GM18498 (cell line): ENCODE results near the gene RTKN.
A peak's percentile ranks its signal among the peaks of the same experiment; 100 is the strongest.
"Not testable (repeated sequence)": the region's sequence is repeated elsewhere in the genome, so short reads cannot be mapped to it uniquely, and the experiment has no call there.

Experiments used
- ATAC-seq: cut with Tn5 transposase; IDR thresholded peaks from one replicate; pipeline ENCODE4 v1.9.1; 2021; ENCODE audit warnings: mild to moderate bottlenecking, moderate library complexity; ENCODE audit not compliant: unreplicated experiment

RTKN gene, protein sequence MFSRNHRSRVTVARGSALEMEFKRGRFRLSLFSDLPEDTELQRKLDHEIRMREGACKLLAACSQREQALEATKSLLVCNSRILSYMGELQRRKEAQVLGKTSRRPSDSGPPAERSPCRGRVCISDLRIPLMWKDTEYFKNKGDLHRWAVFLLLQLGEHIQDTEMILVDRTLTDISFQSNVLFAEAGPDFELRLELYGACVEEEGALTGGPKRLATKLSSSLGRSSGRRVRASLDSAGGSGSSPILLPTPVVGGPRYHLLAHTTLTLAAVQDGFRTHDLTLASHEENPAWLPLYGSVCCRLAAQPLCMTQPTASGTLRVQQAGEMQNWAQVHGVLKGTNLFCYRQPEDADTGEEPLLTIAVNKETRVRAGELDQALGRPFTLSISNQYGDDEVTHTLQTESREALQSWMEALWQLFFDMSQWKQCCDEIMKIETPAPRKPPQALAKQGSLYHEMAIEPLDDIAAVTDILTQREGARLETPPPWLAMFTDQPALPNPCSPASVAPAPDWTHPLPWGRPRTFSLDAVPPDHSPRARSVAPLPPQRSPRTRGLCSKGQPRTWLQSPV

DNA sequence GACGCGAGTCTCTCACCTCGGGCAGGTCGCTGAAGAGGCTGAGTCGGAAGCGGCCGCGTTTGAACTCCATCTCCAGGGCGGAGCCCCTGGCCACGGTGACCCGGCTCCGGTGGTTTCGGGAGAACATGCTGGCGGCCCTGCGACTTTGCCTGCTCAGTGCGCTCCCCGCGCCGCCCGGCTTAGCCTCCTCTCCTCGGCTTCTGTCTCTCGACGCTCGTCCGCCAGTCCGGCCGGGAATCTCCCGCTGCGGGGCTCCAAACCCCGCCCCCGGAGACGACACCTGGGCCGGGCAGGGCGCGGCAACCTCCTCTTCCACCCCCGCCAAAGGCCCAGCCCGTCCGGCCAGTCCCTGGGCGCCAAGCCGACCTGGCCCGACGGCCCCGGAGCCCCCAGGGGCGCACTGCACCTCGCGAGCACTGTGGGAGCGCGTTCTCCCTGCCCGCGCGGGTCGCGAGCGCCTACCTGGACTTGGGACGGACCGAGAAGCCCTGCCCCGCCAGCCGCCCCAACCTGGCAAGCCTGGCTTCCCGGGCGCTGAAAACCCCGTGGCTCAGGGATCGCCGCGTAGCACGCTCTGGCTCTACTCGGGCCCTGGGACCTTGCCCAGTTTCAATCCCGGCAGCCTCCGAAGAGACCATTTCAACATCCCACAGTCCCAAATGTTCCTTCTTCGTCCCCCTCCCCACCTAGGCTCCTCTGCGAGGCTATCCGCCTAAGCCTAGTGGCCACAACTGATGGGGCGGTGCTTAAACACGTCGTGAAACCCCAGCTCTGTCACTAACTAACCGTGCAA lies at the start of gene RTKN:
RTKN (minus strand) TSS at position 248 of the 793 bp plus-strand sequence; CDS start at position 127, 121 bp downstream.
- no peak for ATAC-seq

DNA sequence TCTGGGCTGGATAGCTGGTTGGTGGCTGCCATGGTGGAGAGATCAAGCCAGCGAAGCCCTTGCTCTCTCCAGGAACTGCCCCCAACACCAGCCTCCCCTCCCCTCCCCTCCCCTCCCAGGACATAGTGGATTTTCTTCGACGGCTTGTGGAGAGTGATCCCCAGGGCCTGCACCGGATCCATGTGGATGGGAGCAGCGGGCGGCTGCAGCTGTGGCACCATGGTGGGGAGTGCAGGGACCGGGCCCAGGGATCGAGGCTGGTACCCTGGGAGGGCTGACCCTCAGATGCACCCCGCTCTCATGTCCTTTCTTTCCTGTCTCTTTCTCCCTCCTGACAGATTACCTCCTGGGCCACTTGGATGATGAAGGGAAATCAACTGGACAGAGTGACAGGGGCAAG lies 48.2 kb upstream of the RTKN start:
- ATAC-seq, result no peak

DNA sequence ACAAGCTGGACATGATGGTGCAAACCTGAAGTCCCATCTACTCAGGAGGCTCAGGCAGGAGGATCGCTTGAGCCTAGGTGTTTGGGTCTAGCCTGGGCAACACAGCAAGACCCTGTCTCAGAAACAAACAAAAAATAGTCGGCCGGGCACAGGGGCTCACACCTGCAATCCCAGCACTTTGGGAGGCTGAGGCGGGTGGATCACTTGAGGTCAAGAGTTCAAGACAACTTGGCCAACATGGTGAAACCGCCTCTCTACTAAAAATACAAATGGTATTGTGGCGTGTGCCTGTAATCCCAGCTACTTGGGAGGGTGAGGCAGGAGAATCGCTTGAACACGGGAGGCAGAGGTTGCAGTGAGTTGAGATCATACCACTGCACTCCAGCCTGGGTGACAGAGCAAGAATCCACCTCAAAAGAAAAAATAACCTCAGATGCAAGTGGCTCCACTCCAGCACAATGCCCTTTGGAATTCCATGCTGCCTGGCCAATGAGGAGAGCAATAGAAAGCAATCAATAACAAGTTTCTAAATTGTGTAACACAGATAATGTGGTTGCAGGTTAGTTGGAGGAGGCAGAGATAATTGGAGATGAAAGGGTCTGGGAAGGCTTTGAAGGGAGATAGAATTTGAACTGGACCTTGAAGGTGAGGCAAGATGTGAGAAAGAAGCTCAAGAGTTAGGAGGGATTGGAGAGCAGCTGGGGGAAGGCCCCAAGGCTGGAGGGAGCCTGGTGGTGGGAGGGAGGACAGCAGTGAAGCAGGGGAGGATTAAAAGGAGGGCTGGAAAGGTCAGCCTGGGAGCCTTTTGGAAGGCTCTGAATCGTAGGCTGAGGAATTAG lies 47.1 kb upstream of the RTKN start:
- no peak for ATAC-seq

DNA sequence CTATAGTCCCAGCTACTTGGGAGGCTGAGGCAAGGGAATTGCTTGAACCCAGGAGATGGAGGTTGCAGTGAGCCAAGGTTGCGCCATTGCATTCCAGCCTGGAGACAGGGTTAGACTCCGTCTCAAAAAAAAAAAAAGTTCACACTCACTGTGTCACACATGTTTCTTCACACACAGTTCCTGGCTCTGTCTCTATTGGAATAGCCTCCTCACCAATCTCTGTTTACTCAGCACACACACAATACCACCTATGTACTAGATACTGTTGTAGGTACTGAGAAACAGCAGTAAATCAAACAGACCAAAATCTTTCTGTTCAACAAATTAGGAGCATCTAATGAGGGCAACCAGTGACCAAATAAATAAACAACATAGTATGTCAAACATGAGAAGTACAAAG lies 44.4 kb upstream of the RTKN start:
- no peak for ATAC-seq

DNA sequence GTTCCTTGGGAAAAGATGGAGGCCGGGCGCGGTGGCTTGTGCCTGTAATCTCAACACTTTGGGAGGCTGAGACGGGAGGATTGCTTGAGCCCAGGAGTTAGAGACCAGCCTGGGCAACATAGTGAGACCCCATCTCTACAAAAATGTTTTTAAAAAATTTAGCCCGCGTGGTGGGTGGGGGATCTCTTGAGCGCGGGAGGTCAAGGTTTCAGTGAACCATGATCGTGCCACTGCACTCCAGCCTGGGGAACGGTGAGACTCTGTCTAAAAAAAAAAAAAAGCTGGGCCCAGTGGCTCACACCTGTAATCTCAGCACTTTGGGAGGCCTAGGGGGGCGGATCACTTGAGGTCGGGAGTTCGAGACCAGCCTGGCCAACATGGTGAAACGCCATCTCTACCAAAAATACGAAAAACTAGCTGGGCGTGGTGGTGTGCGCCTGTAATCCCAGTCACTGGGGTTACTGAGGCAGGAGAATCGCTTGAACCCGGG lies 42.0 kb upstream of the RTKN start:
- ATAC-seq, result not testable (repeated sequence)

DNA sequence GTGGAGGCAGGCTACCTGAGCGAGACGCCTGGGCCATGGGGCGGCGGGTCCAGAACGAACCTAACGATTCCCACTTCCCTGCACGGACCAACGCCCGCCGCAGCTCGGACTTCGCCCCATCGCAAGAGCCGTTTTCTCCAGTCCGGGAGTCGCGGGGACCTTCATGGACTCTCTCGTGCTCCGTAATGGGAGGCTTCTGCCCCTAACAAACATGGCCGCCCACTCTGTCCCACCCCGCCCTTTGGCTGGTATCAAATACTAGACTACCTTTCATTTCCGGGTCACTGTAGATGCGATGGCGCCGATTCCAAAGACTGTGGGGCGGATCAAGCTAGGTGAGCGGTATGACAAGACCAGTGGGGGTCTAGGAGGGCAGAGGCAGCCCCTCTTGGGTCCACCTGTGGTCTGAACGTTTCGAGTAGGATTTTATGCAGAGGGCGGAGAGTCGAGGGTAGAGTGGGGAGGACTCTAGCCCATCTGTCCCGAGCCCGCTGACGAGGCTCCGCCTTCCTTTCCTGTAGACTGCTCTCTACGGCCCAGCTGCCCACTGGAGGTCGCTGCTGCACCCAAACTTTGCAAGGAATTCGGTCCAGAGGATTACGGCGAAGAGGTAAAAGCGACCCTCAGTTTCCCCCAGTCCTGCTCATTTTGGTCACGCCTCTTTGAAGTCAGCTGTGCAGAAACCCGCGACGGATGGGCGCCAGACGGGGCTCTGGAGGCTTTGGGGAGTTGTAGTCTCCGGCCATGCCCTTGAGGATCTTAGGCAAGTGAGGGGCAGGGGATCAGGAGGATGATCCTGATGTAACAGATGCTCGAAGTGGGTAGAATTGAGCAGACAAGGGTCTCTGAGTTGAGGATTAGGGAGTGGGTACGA lies 41.3 kb upstream of the RTKN start, which contains the start of the genes CCDC142 and TTC31:
CCDC142 (minus strand) TSS at position 198 of the 874 bp plus-strand sequence; CDS start at position 37, 161 bp downstream.
TTC31 (plus strand) TSS at position 281 of the 874 bp plus-strand sequence; CDS start at position 296, 15 bp downstream.
- peak; percentile 90 for ATAC-seq

DNA sequence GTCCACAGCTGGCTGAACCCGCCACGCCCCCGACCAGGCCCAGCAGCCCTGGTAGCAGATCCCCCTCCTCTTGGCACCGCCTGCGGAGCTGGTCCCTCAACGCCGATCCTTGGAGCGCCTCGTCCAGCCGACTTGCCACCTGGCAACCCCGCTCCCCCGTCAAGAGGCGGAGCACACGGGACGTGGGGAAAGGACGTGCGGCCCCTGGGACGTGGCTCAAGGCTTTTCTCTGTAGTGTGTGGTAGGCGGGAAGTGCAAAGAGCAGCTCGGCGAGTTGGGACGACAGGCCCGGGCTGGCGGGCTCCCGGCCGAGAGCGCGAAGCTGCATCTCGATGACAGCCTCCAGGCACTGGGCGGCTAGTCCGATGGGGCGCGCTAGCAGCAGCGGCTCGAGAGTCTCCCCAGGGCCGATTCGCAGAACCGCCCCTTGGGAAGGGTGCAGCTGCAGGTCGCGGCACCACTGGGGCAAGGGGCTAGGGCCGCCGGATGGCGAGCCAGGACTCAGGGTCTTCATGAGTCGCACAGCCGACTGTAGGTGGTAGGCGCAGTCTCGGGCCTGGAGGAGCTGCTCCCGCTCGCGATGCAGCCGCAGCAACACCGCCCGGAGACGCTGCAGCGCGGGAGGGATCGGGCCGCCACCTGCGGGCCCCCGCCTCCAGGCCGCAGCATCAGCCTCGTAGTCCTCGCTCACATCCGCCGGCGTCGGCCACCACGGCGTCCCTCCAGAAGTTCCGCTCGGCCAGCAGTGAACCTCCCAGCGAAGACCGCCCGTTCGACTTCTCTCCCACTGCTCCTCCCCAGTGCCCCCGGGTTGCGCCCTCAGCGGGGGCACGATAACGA lies 40.4 kb upstream of the RTKN start:
- ATAC-seq, result peak; percentile 41

DNA sequence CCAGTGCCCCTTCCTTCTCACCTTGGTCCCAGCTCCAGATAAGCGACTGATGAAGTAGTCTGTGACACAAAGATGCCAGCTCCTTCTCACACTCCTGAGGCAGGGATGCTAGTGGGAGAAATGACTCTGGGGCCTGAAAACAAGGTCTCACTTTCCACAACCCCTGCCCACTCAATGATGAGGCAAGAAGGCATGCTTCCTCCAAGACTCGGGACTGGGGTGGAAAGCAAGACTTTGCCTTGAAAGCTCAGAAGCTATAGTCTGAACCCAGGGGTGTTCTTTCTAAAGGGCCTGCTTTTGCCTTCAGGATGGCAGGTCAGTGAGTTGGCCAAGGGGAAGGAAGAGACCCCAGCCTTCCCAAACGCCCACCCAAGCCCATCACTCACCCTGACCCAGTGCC lies 39.7 kb upstream of the RTKN start:
- ATAC-seq, result no peak

DNA sequence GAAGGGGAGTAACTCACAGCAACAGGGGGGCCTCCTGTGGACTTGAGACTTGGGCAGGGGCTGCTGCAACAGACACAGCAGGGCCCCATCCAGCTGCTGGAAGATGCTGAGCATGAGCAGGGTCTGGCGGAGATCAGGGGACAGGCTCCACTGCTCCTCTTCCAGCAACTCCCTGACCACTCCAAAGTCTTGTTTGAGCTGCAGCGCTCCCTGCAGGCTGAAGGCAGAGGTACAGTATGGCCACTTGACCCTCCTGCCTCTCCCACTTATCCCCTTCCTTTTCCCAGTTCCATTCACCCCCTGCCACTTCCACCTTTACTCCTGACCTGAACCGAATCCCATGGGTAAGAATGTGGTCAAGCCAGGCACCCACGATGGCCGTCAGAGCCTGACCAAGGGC lies 33.2 kb upstream of the RTKN start:
- ATAC-seq, result no peak

DNA sequence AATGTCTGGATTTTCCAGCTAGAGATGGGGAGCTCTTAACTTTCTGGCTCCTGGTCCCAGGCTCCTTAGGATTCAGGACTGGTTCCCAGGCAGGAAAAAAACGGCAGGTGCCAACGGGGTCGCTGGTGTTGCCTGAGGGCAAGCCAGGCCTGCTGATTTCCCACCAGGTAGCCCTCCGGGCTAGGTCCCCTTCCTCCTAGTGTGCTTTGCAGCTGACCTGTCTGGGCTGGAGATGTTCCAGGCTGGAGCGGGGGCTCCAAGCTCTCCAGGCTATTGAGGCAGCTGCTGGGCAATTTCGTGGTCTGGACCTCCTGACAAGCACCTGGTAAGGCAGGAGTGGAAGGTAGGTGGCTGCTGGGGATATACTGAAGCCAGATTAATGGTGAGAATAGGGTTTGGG lies 32.7 kb upstream of the RTKN start:
- no peak for ATAC-seq

DNA sequence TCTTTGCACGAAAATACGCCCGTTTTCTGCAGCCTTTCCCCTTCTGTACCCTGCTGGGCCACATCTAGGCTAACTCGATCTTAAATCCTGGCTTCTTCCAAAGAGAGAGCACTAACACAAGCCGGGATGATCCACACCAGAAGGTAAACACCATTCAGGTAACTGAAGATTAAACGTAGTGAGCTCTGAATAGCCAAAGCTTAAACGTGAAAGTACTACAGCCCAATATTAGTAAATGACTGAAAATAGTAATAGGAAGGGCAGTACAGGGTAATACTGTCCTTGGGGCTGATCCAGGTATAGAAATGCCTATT lies 31.2 kb upstream of the RTKN start:
- ATAC-seq, result no peak

DNA sequence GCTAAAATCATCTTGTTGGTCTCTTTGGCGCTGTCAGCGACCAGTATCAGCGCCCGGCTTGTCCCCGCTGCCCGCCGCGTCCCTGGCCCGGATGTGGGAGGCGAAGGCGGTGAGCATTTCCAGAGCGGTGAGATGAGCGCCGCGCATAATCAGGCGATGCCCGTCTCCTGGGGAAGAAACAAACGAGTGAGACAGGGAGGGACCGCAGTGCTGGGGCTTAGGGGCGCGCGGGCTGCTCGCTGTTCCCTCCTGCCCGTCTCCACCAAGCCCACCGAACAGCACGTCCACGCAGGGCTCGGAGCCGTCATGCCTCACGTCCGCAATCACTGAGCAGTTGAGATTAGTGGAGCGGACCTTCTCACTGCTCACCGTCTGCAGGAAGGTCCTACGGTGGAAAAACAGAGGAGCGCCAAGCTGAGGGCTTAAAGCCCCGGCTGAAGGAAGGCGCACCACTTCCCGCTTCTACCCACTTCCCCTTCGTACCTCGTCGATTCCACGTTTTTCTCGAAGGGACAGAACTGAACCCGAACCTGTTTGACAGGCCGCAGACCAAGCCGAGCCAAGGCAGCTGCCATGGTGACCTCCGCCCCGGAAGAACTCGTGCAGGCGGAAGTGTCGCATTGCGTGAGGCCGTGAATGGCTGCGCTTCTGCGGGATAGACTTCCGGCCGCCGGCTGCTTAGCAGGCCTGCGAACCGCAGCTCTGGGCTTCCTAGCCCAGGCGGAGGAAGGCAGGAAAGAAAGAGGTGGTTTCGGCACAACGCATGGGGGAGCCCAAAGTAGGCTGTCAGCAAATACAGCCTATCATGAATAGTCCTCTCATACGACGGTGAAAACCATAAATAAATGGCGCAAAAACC lies 30.6 kb upstream of the RTKN start, which contains the start of gene MRPL53:
MRPL53 (minus strand) TSS at position 595 of the 859 bp plus-strand sequence; CDS start at position 575, 20 bp downstream.
- peak; percentile 87 for ATAC-seq

DNA sequence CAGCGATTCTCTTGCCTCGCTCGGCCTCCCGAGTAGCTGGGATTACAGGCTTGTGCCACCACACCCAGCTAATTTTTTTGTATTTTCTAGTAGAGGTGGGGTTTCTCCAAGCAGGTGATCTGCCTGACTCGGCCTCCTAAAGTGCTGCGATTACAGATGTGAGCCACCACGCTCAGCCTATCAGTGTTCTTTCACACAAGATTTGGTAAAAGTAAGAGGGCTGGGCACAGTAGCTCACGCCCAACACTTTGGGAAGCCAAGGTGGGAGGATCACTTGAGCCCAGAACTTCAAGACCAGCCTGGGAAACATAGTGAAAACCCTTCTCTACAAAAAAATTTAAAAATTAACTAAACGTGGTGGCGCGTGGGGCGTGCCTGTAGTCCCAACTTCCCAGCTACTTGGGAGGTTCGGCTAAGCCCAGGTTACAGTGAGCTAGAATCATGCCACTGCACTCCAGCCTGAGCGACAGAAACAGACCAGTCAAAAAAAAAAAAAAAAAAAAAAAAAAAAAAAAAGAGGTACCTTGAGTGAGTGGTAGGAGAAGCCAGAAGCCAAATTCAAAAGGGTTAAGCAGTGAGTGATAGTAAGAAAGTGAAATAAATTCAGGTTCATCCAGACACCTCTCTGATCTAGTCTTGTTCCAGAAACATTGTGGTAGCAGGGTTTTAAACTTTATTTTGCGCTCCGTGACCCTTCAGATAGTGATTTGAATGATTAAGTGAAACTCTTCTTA lies 29.8 kb upstream of the RTKN start:
- no peak for ATAC-seq

DNA sequence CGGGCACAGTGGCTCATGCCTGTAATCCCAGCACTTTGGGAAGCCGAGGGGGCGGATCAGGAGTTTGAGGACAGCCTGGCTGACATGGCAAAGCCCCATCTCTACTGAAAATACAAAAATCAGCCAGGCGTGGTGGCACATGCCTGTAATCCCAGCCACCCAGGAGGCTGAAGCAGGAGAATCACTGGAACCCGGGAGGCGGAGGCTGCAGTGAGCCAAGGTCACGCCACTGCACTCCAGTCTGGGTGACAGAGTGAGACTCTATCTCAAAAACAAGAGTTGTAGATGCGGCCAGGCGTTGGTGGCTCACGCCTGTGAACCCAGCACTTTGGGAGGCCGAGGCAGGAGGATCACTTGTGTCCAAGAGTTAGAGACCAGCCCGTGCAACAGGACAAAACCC lies 29.0 kb upstream of the RTKN start:
- not testable (repeated sequence) for ATAC-seq

DNA sequence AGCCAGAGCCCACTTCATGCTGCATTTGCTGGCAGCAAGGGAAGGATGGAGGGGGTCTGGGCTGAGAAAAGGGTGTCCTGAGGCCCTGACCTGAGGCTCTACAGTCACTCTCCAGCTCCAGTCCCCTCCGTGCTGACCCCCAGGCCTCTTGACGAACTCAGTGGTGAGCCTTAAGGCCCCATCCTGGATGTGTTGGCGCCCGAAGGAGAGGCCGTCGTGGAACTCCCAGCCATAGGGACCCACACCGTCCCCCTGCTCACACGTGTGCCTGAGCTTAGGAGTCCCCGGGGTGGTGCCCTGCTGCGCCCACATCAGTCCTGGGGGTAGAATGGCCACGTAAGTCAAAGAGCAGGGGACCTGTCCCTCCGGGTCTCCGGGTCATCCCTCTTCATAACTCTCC lies 22.7 kb upstream of the RTKN start:
- ATAC-seq, result no peak

DNA sequence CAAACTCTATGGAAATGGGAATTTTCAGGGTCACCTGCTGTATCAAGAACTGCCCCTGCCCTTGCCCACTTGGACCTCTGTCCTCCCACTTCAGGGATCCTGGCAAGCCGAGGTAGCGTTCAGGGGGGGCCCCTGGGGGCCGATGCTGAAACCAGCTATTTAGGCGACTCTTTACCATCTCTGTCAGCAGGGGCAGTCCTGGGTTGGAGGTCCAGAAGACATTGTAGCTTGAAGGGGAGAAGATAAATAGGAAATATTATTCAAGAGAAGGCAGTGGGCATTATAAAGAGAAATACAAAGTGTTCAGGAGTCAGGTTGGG lies 21.0 kb upstream of the RTKN start:
- no peak for ATAC-seq
